ENCODE measurements around the gene HBG1. TPM values are rescaled to one million over a fixed set of nuclear protein-coding genes. Genes with fewer than 3 reads are reported as not detected.
"Not testable (repeated sequence)": the region's sequence is repeated elsewhere in the genome, so short reads cannot be mapped to it uniquely, and the experiment has no call there.

The HBG1 gene
- total RNA-seq, 1 donor from 2014 or later: 299 TPM

GRCh38 chr11:5277807-5278382, 28.2 kb upstream of the HBG1 start:
- DNase-seq: no peak

- no peak for DNase-seq
Measured at GRCh38 chr11:5276697-5277096, 27.0 kb upstream of the HBG1 start.

- no peak for DNase-seq
Measured at GRCh38 chr11:5275369-5276110, 25.9 kb upstream of the HBG1 start.

- DNase-seq: no peak
Measured at GRCh38 chr11:5274395-5274794, 24.7 kb upstream of the HBG1 start.

GRCh38 chr11:5272395-5273017, 22.8 kb upstream of the HBG1 start:
- no peak for DNase-seq

GRCh38 chr11:5269715-5270147, 20.1 kb upstream of the HBG1 start, which contains the start of gene HBE1:
HBE1 (minus strand) TSS chr11:5269945; CDS start chr11:5269890, 55 bp downstream.
- no peak for DNase-seq

GRCh38 chr11:5267033-5267563, 17.4 kb upstream of the HBG1 start:
- no peak for DNase-seq

GRCh38 chr11:5266609-5267008, 17.0 kb upstream of the HBG1 start:
- DNase-seq: no peak

- no peak for DNase-seq
Measured at GRCh38 chr11:5265832-5266231, 16.2 kb upstream of the HBG1 start.

- DNase-seq: no peak
Measured at GRCh38 chr11:5258543-5259262, 9.0 kb upstream of the HBG1 start.

- no peak for DNase-seq
Measured at GRCh38 chr11:5257296-5257695, 7.6 kb upstream of the HBG1 start.

- not testable (repeated sequence) for DNase-seq
Measured at GRCh38 chr11:5254646-5255413, 5.2 kb upstream of the HBG1 start, which contains the start of gene HBG2. HBG2 (minus strand) TSS chr11:5254781; CDS start chr11:5254728, 53 bp downstream.

GRCh38 chr11:5254023-5254422, 4.4 kb upstream of the HBG1 start:
- not testable (repeated sequence) for DNase-seq

GRCh38 chr11:5253440-5253839, 3.8 kb upstream of the HBG1 start:
- not testable (repeated sequence) for DNase-seq

- DNase-seq: no peak
Measured at GRCh38 chr11:5252919-5253265, 3.2 kb upstream of the HBG1 start.

- no peak for DNase-seq
Measured at GRCh38 chr11:5252192-5252918, 2.7 kb upstream of the HBG1 start.

- no peak for DNase-seq
Measured at GRCh38 chr11:5251746-5252145, 2.1 kb upstream of the HBG1 start.

GRCh38 chr11:5250543-5251204, 1.0 kb upstream of the HBG1 start:
- DNase-seq: no peak

- not testable (repeated sequence) for DNase-seq
Measured at GRCh38 chr11:5248498-5248897, 1.2 kb downstream of the HBG1 start.

GRCh38 chr11:5247472-5248192, 2.0 kb downstream of the HBG1 start:
- DNase-seq: no peak
